Endothelial cell of umbilical vein (primary cell): Measurements from ENCODE around the gene IPO5. TPM values are rescaled to one million over a fixed set of nuclear protein-coding genes. Genes with fewer than 3 reads are reported as not detected.

Experiments
- BruUV-seq: library from RNA; stranded (reverse); fragments of 400-500 nt; replicated peaks from 2 replicates; lab custom pipeline; 2021; lab: Mats Ljungman, UMichigan
- CTCF ChIA-PET: fragments of 300-600, 350-600 bp; sonication (Branson Sonifier 250); formaldehyde crosslinking; loops from one replicate; lab custom pipeline; 2021; ENCODE audit warnings: antibody characterized with exemption, inconsistent platforms; lab: Charles Lee
- POLR2A ChIA-PET: fragments of 300-600, 350-600 bp; sonication (Branson Sonifier 250); formaldehyde crosslinking; loops from one replicate; lab custom pipeline; 2021; ENCODE audit warnings: antibody characterized with exemption, inconsistent platforms; lab: Charles Lee
- DNase-seq: peaks from one replicate; pipeline ENCODE4 v3.0.0-alpha.2; 2011; ENCODE audit warnings: low read depth, low spot score
- FAIRE-seq: peaks from 2 replicates; lab custom pipeline; 2011; peaks lifted over from hg19 to GRCh38; lab: Jason Lieb, UNC
- H2AFZ ChIP-seq: 2 replicates; pipeline ENCODE4 v1.6.0; 2012; ENCODE audit warnings: low read depth, low read length, control low read depth, inconsistent platforms
- H3K27ac ChIP-seq: 2 replicates; pipeline ENCODE4 v1.5.1; 2011; ENCODE audit warnings: low read depth, mild to moderate bottlenecking, control low read depth, low read length, moderate library complexity; ENCODE audit not compliant: insufficient read depth
- H3K27me3 ChIP-seq, 2 experiments: 2 replicates each; pipeline versions ENCODE4 v1.6.0 to v1.6.1; 2011; ENCODE audit warnings: low read length in 2 of 2, mixed read lengths in 1 of 2; ENCODE audit not compliant: control insufficient read depth in 2 of 2, insufficient read depth in 2 of 2
- H3K36me3 ChIP-seq, 2 experiments: 2 replicates in 1 of 2; 3 replicates in 1 of 2; pipeline ENCODE4 v1.5.1; 2011; ENCODE audit warnings: low read length in 2 of 2, mild to moderate bottlenecking in 1 of 2, moderate library complexity in 1 of 2; ENCODE audit not compliant: control insufficient read depth in 2 of 2, insufficient read depth in 2 of 2; ENCODE audit errors: extremely low read depth in 1 of 2
- H3K4me1 ChIP-seq: 3 replicates; pipeline ENCODE4 v1.5.1; 2011; ENCODE audit warnings: mild to moderate bottlenecking, low read length; ENCODE audit not compliant: control insufficient read depth, insufficient read depth; ENCODE audit errors: extremely low read depth
- H3K4me2 ChIP-seq: 2 replicates; pipeline ENCODE4 v1.6.1; 2011; ENCODE audit warnings: low read length, control low read depth, mixed read lengths; ENCODE audit not compliant: insufficient read depth
- H3K4me3 ChIP-seq, 3 experiments: fragments of 200-600 bp in 1 of 3; sonication (generic), shearing (Covaris generic) in 1 of 3; replicated peaks in 1 of 3; 2 replicates each; pipeline ENCODE4 v1.5.1; 2011 to 2016; ENCODE audit warnings: control low read depth in 3 of 3, low read length in 3 of 3, mild to moderate bottlenecking in 2 of 3, inconsistent platforms in 1 of 3, low read depth in 1 of 3, moderate library complexity in 1 of 3; ENCODE audit not compliant: insufficient read depth in 1 of 3
- H3K79me2 ChIP-seq: 2 replicates; pipeline ENCODE4 v1.6.0; 2012; ENCODE audit warnings: low read length, inconsistent platforms; ENCODE audit not compliant: control insufficient read depth, insufficient read depth
- H3K9ac ChIP-seq: replicated peaks from 2 replicates; pipeline ENCODE3; 2011; ENCODE audit warnings: low read length, control low read depth; ENCODE audit not compliant: insufficient read depth; ENCODE audit errors: extremely low read depth
- H3K9me1 ChIP-seq: replicated peaks from 3 replicates; pipeline ENCODE4 v1.6.0; 2011; ENCODE audit warnings: mild to moderate bottlenecking, low read length; ENCODE audit not compliant: control insufficient read depth, insufficient read depth; ENCODE audit errors: extremely low read depth
- H3K9me3 ChIP-seq: replicated peaks from 2 replicates; pipeline ENCODE4 v1.5.1; 2012; ENCODE audit warnings: low read length, inconsistent platforms; ENCODE audit not compliant: control insufficient read depth, insufficient read depth
- H4K20me1 ChIP-seq: replicated peaks from 2 replicates; pipeline ENCODE3; 2011; ENCODE audit warnings: mild to moderate bottlenecking, low read length; ENCODE audit not compliant: control insufficient read depth, insufficient read depth; ENCODE audit errors: extremely low read depth
- CTCF ChIP-seq, 2 donors: IDR thresholded peaks; 1 replicate in 1 of 2; 2 replicates in 1 of 2; pipeline ENCODE4 v1.5.1; 2011; ENCODE audit warnings: low read length in 2 of 2, mild to moderate bottlenecking in 2 of 2, moderate library complexity in 2 of 2, control low read depth in 1 of 2, inconsistent platforms in 1 of 2, low read depth in 1 of 2; ENCODE audit not compliant: insufficient read depth in 1 of 2; ENCODE audit errors: extremely low read depth in 1 of 2
- EZH2 ChIP-seq: IDR thresholded peaks from 2 replicates; pipeline ENCODE4 v1.6.1; 2012; ENCODE audit warnings: borderline replicate concordance, low read depth, mild to moderate bottlenecking, moderate library complexity, low read length, inconsistent platforms; ENCODE audit not compliant: severe bottlenecking
- FOS ChIP-seq: IDR thresholded peaks from 2 replicates; pipeline ENCODE4 v1.6.1; 2011; ENCODE audit warnings: mild to moderate bottlenecking, low read length, moderate library complexity, borderline replicate concordance; ENCODE audit not compliant: insufficient read depth
- GATA2 ChIP-seq: IDR thresholded peaks from 2 replicates; pipeline ENCODE4 v1.7.0; 2011; ENCODE audit warnings: low read depth, mild to moderate bottlenecking, moderate library complexity, mixed read lengths, low read length; ENCODE audit not compliant: insufficient read length, insufficient read depth
- JUN ChIP-seq: IDR thresholded peaks from 2 replicates; pipeline ENCODE4 v1.6.1; 2011; ENCODE audit warnings: borderline replicate concordance, low read depth; ENCODE audit not compliant: insufficient read length, insufficient read depth
- MAX ChIP-seq: IDR thresholded peaks from 2 replicates; pipeline ENCODE4 v1.6.1; 2011; ENCODE audit not compliant: insufficient read depth, insufficient read length
- MYC ChIP-seq: IDR thresholded peaks from one replicate; pipeline ENCODE4 v1.6.1; 2011; ENCODE audit warnings: mild to moderate bottlenecking, low read depth, low read length
- POLR2A ChIP-seq: IDR thresholded peaks from 2 replicates; pipeline ENCODE4 v1.6.1; 2012; ENCODE audit warnings: low read depth, mild to moderate bottlenecking, control low read depth, low read length
- POLR2AphosphoS5 ChIP-seq: IDR thresholded peaks from 2 replicates; pipeline ENCODE4 v1.6.1; 2012; ENCODE audit warnings: low read depth, mild to moderate bottlenecking, control low read depth, low read length, moderate library complexity; ENCODE audit not compliant: insufficient read depth
- dilution Hi-C: fragments of 300-500 bp; cut with MboI; formaldehyde crosslinking; loops from one replicate; pipeline ENCODE4 v1.15.0; 2019; ENCODE audit warnings: low sequenced_read_pairs; ENCODE audit not compliant: extremely low pct_ligation_motif_present
- intact Hi-C: fragments of 100-400 bp; cut with micrococcal nuclease; formaldehyde crosslinking; loops from one replicate; pipeline ENCODE4 v1.10.0; 2022
- polyA plus RNA-seq, 4 experiments: library from polyadenylated mRNA; depleted of rRNA in 3 of 4; stranded (reverse) in 3 of 4; unstranded in 1 of 4; fragments of >200 nt; gene quantifications; 2 replicates each; pipeline versions ENCODE4 v1.2.1 to v1.2.3, GENCODE V29; 2011 to 2012; ENCODE audit warnings: missing spikeins in 1 of 4
- total RNA-seq: library from RNA; stranded (reverse); gene quantifications from 2 replicates; pipeline ENCODE4 v1.2.3, GENCODE V29; 2021

IPO5 gene
- total and polyA plus RNA-seq, 2 donors (not counting 3 experiments of a cell fraction or from before 2014, with no cell fraction given), result 50.4 to 183 TPM

- Histone ChIP-seq H3K4me2 (no peak overlapping the region), H3K4me3 (no peak overlapping the region), H3K27ac (no peak overlapping the region), H3K9me3 (no peaks in the 10 kb centered on the region), H3K36me3 (no peaks in the 10 kb centered on the region), H3K9ac (no peak overlapping the region), H3K27me3 (no peaks in the 10 kb centered on the region), H4K20me1 (no peaks in the 10 kb centered on the region), H2AFZ (no peak overlapping the region), H3K9me1 (no peaks in the 10 kb centered on the region), H3K4me1 (no peaks in the 10 kb centered on the region), H3K79me2 (no peaks in the 10 kb centered on the region)
- DNase-seq (peak; percentile 45), FAIRE-seq (no peak)
- dilution Hi-C loops (no loop called here), intact Hi-C loops (loop anchor here (1.0 kb wide), 2 partner anchors 412 to 640 kb away; no protein-coding TSS in a partner anchor)
- TF ChIP-seq EZH2, result no peak
- peak; percentile 14 to 35 for TF ChIP-seq CTCF (IDR thresholded peaks at IDR 0.05; ENCODE audit: extremely low read depth in 1 of 2, insufficient read depth in 1 of 2, low read depth in 1 of 2, low read length in 2 of 2)
- no TSS peak for BruUV-seq
- ChIA-PET CTCF (interaction anchor here (0.7 to 3.6 kb wide), 14 partner anchors 9 to 810 kb away, joined by 3 to 42 read pairs (median 4); no protein-coding TSS in a partner anchor), POLR2A (no interaction called here)
Measured at GRCh38 chr13:98033277-98034247, 80.1 kb downstream of the IPO5 start.

GRCh38 chr13:98035373-98035772 is 81.9 kb downstream of the IPO5 start:
- DNase-seq (no peak), FAIRE-seq (no peak)
- H3K9me1 ChIP-seq, result no peaks in the 10 kb centered on the region
- no peaks in the 10 kb centered on the region for H3K4me1 ChIP-seq
- TF ChIP-seq POLR2AphosphoS5 (no peak), MAX (no peak), EZH2 (no peak), MYC (no peak), FOS (no peak), CTCF (IDR thresholded peaks at IDR 0.05; ENCODE audit: extremely low read depth in 1 of 2, insufficient read depth in 1 of 2, low read depth in 1 of 2, low read length in 2 of 2) (no peak), JUN (no peak), POLR2A (no peak), GATA2 (no peak)
- no TSS peak for BruUV-seq
- H3K27me3 ChIP-seq, result no peaks in the 10 kb centered on the region
- H4K20me1 ChIP-seq, result no peaks in the 10 kb centered on the region
- intact Hi-C loops, result loop anchor here (5.0 kb wide), 1 partner anchor 107 kb away; the partner anchor contains the start of gene FARP1
- no peaks in the 10 kb centered on the region for H3K9me3 ChIP-seq
- H3K79me2 ChIP-seq, result no peaks in the 10 kb centered on the region
- no peak overlapping the region for H3K4me2 ChIP-seq
- H2AFZ ChIP-seq, result no peak overlapping the region
- no peaks in the 10 kb centered on the region for H3K36me3 ChIP-seq
- POLR2A ChIA-PET, result no interaction called here
- H3K27ac ChIP-seq, result no peak overlapping the region
- CTCF ChIA-PET, result interaction anchor here (3.4 to 3.6 kb wide), 2 partner anchors 618 to 637 kb away, joined by 27 to 42 read pairs; no protein-coding TSS in a partner anchor
- no peak overlapping the region for H3K4me3 ChIP-seq
- dilution Hi-C loops, result no loop called here
- no peak overlapping the region for H3K9ac ChIP-seq
